Measurements from ENCODE around the gene CBX2.

The CBX2 gene

GRCh38 chr17:79739148-79740062, 38.5 kb upstream of the CBX2 start:
- H3K4me1 ChIP-seq (ENCODE audit: control insufficient read depth, low read length) = peaks cover 3% of the 10 kb centered on the region
- no peak overlapping the region for H3K4me3 ChIP-seq (ENCODE audit: low read length)
- TF ChIP-seq, protein P1, sequence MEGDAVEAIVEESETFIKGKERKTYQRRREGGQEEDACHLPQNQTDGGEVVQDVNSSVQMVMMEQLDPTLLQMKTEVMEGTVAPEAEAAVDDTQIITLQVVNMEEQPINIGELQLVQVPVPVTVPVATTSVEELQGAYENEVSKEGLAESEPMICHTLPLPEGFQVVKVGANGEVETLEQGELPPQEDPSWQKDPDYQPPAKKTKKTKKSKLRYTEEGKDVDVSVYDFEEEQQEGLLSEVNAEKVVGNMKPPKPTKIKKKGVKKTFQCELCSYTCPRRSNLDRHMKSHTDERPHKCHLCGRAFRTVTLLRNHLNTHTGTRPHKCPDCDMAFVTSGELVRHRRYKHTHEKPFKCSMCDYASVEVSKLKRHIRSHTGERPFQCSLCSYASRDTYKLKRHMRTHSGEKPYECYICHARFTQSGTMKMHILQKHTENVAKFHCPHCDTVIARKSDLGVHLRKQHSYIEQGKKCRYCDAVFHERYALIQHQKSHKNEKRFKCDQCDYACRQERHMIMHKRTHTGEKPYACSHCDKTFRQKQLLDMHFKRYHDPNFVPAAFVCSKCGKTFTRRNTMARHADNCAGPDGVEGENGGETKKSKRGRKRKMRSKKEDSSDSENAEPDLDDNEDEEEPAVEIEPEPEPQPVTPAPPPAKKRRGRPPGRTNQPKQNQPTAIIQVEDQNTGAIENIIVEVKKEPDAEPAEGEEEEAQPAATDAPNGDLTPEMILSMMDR (IDR thresholded peaks at IDR 0.05; ENCODE audit: low read depth, low read length, poor library complexity, severe bottlenecking) = no peak
- H3K27me3 ChIP-seq (ENCODE audit: control insufficient read depth, low read length) = peaks cover 10% of the 10 kb centered on the region
- no peaks in the 10 kb centered on the region for H3K9me2 ChIP-seq (replicated peaks; ENCODE audit: control insufficient read depth, low read length)
- no peaks in the 10 kb centered on the region for H3K9me3 ChIP-seq (ENCODE audit: control insufficient read depth, insufficient read depth, low read length)
- H4K20me1 ChIP-seq (ENCODE audit: control insufficient read depth, insufficient read depth, low read depth, low read length) = no peaks in the 10 kb centered on the region
- H3K36me3 ChIP-seq (ENCODE audit: control insufficient read depth, low read length) = no peaks in the 10 kb centered on the region
- H3K4me2 ChIP-seq (ENCODE audit: low read length) = no peak overlapping the region
- no peaks in the 10 kb centered on the region for H3F3A ChIP-seq (ENCODE audit: control insufficient read depth, insufficient read depth)
- H3K79me2 ChIP-seq (ENCODE audit: control insufficient read depth, low read length) = no peaks in the 10 kb centered on the region
- H3K27ac ChIP-seq (ENCODE audit: low read depth, low read length) = no peak overlapping the region

DNA sequence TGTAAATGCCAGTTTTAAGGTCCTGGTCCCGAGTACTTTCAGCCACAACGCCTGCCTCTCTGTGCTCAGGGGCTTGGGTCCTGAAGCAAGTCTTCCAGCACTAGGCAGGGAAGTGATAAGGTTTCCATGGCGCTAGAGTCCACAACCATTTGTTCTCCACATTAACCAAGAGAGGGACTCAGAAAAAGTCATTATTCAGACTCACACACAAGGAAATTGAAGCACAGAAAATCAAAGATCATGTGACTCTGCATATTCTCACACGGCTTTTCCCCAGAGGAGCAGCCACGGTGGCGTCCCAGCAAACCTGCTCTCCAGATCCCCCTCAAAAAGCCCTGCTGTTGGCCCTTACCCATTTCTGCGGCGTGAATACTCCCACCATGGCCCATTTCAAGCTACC, 37.5 kb upstream of the CBX2 start:
- H4K20me1 ChIP-seq (ENCODE audit: control insufficient read depth, insufficient read depth, low read depth, low read length) = no peaks in the 10 kb centered on the region
- H3K4me2 ChIP-seq (ENCODE audit: low read length) = no peak overlapping the region
- H3K79me2 ChIP-seq (ENCODE audit: control insufficient read depth, low read length) = no peaks in the 10 kb centered on the region
- H3K9me3 ChIP-seq (ENCODE audit: control insufficient read depth, insufficient read depth, low read length) = no peaks in the 10 kb centered on the region
- peaks cover 3% of the 10 kb centered on the region for H3K4me1 ChIP-seq (ENCODE audit: control insufficient read depth, low read length)
- H3K27me3 ChIP-seq (ENCODE audit: control insufficient read depth, low read length) = peaks cover 10% of the 10 kb centered on the region
- TF ChIP-seq EZH2phosphoT487 (IDR thresholded peaks at IDR 0.05; ENCODE audit: borderline replicate concordance, low read length) = no peak
- TF ChIP-seq, protein P1 (IDR thresholded peaks at IDR 0.05; ENCODE audit: low read depth, low read length, poor library complexity, severe bottlenecking) = no peak
- no peaks in the 10 kb centered on the region for H3F3A ChIP-seq (ENCODE audit: control insufficient read depth, insufficient read depth)
- no peak overlapping the region for H3K4me3 ChIP-seq (ENCODE audit: low read length)
- no peaks in the 10 kb centered on the region for H3K9me2 ChIP-seq (replicated peaks; ENCODE audit: control insufficient read depth, low read length)
- H3K27ac ChIP-seq (ENCODE audit: low read depth, low read length) = no peak overlapping the region
- no peaks in the 10 kb centered on the region for H3K36me3 ChIP-seq (ENCODE audit: control insufficient read depth, low read length)

DNA sequence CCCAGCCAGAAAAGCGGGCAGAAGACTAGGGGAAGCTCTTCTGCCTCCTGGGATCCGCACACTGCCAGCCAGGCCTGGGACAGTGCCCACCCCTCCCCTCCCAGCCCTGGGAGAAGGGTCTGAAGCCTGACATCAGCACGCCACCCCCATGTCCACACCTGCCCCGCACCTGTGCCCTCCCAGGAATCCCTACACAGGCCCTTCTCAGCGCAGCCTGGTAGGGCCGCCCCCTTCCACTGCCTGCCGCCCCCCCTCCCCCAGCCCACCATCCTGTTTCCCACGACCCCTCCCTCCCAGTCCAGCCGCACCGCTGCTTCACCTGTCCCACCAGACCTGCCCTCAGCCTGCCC, 36.6 kb upstream of the CBX2 start:
- Histone ChIP-seq H3K4me2 (ENCODE audit: low read length) (no peak overlapping the region), H3K4me3 (ENCODE audit: low read length) (no peak overlapping the region), H3K4me1 (ENCODE audit: control insufficient read depth, low read length) (peaks cover 3% of the 10 kb centered on the region)

More for the DNA sequence above, 36.6 kb upstream of the CBX2 start:
- Histone ChIP-seq H3F3A (ENCODE audit: control insufficient read depth, insufficient read depth) (no peaks in the 10 kb centered on the region), H3K27me3 (ENCODE audit: control insufficient read depth, low read length) (peaks cover 10% of the 10 kb centered on the region), H3K9me3 (ENCODE audit: control insufficient read depth, insufficient read depth, low read length) (no peaks in the 10 kb centered on the region), H3K36me3 (ENCODE audit: control insufficient read depth, low read length) (no peaks in the 10 kb centered on the region), H4K20me1 (ENCODE audit: control insufficient read depth, insufficient read depth, low read depth, low read length) (no peaks in the 10 kb centered on the region), H3K27ac (ENCODE audit: low read depth, low read length) (no peak overlapping the region), H3K79me2 (ENCODE audit: control insufficient read depth, low read length) (no peaks in the 10 kb centered on the region), H3K9me2 (replicated peaks; ENCODE audit: control insufficient read depth, low read length) (no peaks in the 10 kb centered on the region)
- TF ChIP-seq EZH2phosphoT487 (IDR thresholded peaks at IDR 0.05; ENCODE audit: borderline replicate concordance, low read length) = no peak
- TF ChIP-seq, protein P1 (IDR thresholded peaks at IDR 0.05; ENCODE audit: low read depth, low read length, poor library complexity, severe bottlenecking) = no peak

Data from DOHH2 (cell line).